Gastroesophageal sphincter (tissue), 4 donors: ENCODE measurements around the gene ZNF763. TPM values are rescaled to one million over a fixed set of nuclear protein-coding genes. Genes with fewer than 3 reads are reported as not detected.

Experiments
- ATAC-seq: fragments of 150-250 bp; one replicate; pipeline ENCODE4 v1.9.1; 2016; ENCODE audit warnings: mild to moderate bottlenecking, moderate library complexity
- H3K27ac ChIP-seq, 4 donors: fragments of 200-600 bp; sonication (generic) in 3 of 4; 1 replicate in 3 of 4; 2 replicates in 1 of 4; pipeline ENCODE4 v1.5.1; 2016 to 2019
- H3K27me3 ChIP-seq: fragments of 200-600 bp; sonication (generic); one replicate; pipeline ENCODE4 v1.5.1; 2019
- H3K36me3 ChIP-seq, 2 donors: fragments of 200-600 bp; sonication (generic); one replicate each; pipeline ENCODE4 v1.5.1; 2019; ENCODE audit warnings: control low read depth in 1 of 2
- H3K4me1 ChIP-seq, 3 donors: fragments of 200-600 bp; sonication (generic); 1 replicate in 2 of 3; 2 replicates in 1 of 3; pipeline ENCODE4 v1.5.1; 2016 to 2019; ENCODE audit warnings: control low read depth in 2 of 3
- H3K4me3 ChIP-seq, 2 donors: fragments of 200-600 bp; sonication (generic); one replicate each; pipeline ENCODE4 v1.5.1; 2019; ENCODE audit warnings: mild to moderate bottlenecking in 1 of 2, moderate library complexity in 1 of 2
- H3K9me3 ChIP-seq, 3 donors: fragments of 200-600 bp; sonication (generic); one replicate each; pipeline ENCODE4 v1.5.1; 2017 to 2019; ENCODE audit warnings: control low read depth in 2 of 3
- EP300 ChIP-seq: sonication (generic); formaldehyde crosslinking; IDR thresholded peaks from one replicate; pipeline ENCODE4 v1.6.1; 2017; ENCODE audit warnings: antibody characterized with exemption, mild to moderate bottlenecking
- POLR2A ChIP-seq, 2 donors: fragments of 450-650 bp; IDR thresholded peaks; one replicate each; pipeline ENCODE4 v1.6.1; 2017; ENCODE audit warnings: antibody characterized with exemption in 2 of 2, mild to moderate bottlenecking in 2 of 2, moderate library complexity in 1 of 2
- POLR2AphosphoS5 ChIP-seq: sonication (generic); formaldehyde crosslinking; IDR thresholded peaks from one replicate; pipeline ENCODE4 v1.6.1; 2017; ENCODE audit warnings: antibody characterized with exemption
- WGBS, 2 donors: methylation state at CpG; one replicate each; pipeline ENCODE4 v1.1.5; 2018; ENCODE audit warnings: low coverage in 1 of 2; 5-methylcytosine and 5-hydroxymethylcytosine counted together
- total RNA-seq, 4 donors: library from RNA; depleted of rRNA; stranded (reverse); fragments of >200 nt; gene quantifications; one replicate each; pipeline ENCODE4 v1.1.0, GENCODE V29; 2016
- TF ChIP-seq, protein P1 (sequence below), 4 experiments: fragments of 200-600 bp in 2 of 4; fragments of 450-650 bp in 2 of 4; sonication (generic) in 1 of 4; IDR thresholded peaks; one replicate each; pipeline ENCODE4 v1.5.1; 2017 to 2019; ENCODE audit warnings: antibody characterized with exemption in 4 of 4, mild to moderate bottlenecking in 2 of 4, moderate library complexity in 2 of 4

Gene ZNF763
- total RNA-seq, 4 donors from 2014 or later = 4.5 to 8.1 (median 5.1) TPM

DNA sequence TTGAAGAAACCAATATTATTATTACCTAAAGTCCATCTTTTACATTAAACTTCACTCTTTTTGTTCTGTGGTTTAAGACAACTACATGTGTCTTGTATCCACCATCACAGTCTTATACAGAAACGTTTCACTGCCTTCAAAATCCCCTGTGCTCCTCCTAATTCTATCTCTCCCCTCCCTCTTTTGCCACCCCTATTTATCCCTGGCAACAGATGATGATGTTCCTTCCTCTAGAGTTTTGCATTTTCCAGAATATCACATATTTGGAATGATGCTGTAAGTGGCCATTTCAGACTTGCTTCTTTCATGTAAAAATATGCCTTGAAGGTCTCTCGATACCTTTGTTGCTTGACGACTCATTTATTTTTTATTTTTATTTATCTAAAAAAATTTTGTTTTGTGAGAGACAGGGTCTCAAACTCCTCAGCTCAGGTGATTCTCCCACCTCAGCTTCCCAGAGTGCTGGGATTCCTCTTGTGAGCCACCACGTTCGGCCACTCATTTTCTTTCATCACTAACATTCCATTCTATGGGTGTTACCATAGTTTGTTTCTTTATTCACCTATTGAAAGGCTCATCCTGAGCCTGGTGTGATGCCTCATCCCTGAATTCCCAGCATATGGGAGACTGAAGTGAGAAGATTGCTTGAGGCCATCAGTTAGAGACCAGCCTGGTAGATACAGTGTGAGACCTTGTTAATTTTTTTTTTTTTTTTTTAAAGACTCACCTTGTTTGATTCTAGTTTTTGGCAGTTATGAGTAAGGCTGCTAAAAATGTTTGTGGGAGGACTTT, 8.4 kb downstream of the ZNF763 start:
- H3K27me3 ChIP-seq = no peaks in the 10 kb centered on the region
- no peak overlapping the region for H3K27ac ChIP-seq
- WGBS, 2 donors = 63 to 86% methylated on average over 3 to 5 of the region's 5 CpGs
- ATAC-seq = no peak
- peaks cover 0 to 16% (median 2%) of the 10 kb centered on the region in 3 donors for H3K9me3 ChIP-seq
- no peak overlapping the region for H3K4me3 ChIP-seq
- peaks cover 6 to 27% of the 10 kb centered on the region in 2 donors for H3K36me3 ChIP-seq
- TF ChIP-seq, protein P1, sequence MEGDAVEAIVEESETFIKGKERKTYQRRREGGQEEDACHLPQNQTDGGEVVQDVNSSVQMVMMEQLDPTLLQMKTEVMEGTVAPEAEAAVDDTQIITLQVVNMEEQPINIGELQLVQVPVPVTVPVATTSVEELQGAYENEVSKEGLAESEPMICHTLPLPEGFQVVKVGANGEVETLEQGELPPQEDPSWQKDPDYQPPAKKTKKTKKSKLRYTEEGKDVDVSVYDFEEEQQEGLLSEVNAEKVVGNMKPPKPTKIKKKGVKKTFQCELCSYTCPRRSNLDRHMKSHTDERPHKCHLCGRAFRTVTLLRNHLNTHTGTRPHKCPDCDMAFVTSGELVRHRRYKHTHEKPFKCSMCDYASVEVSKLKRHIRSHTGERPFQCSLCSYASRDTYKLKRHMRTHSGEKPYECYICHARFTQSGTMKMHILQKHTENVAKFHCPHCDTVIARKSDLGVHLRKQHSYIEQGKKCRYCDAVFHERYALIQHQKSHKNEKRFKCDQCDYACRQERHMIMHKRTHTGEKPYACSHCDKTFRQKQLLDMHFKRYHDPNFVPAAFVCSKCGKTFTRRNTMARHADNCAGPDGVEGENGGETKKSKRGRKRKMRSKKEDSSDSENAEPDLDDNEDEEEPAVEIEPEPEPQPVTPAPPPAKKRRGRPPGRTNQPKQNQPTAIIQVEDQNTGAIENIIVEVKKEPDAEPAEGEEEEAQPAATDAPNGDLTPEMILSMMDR (IDR thresholded peaks at IDR 0.05) = no peak
- TF ChIP-seq POLR2AphosphoS5 (no peak), POLR2A (IDR thresholded peaks at IDR 0.05) (no peak), EP300 (no peak)
- no peaks in the 10 kb centered on the region for H3K4me1 ChIP-seq

DNA sequence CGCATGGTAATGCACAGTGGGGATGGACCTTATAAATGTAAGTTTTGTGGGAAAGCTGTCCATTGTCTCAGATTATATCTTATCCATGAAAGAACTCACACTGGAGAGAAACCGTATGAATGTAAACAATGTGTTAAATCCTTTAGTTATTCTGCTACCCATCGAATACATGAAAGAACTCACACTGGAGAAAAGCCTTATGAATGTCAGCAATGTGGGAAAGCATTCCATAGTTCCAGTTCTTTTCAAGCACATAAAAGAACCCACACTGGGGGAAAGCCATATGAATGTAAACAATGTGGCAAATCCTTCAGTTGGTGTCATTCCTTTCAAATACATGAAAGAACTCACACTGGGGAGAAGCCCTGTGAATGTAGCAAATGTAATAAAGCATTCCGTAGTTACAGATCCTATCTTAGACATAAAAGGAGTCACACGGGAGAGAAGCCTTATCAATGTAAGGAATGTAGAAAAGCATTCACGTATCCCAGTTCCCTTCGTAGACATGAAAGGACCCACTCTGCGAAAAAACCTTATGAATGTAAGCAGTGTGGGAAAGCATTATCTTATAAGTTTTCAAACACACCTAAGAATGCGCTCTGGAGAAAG, 13.8 kb downstream of the ZNF763 start:
- H3K9me3 ChIP-seq = peaks cover 5 to 59% (median 6%) of the 10 kb centered on the region in 3 donors
- no peak for TF ChIP-seq POLR2A (IDR thresholded peaks at IDR 0.05)
- no peak for TF ChIP-seq EP300
- TF ChIP-seq POLR2AphosphoS5 = no peak
- no peak overlapping the region for H3K27ac ChIP-seq
- WGBS, 2 donors = 93 to 95% methylated on average over 9 of the region's 9 CpGs
- peaks cover 13 to 42% of the 10 kb centered on the region in 2 donors for H3K36me3 ChIP-seq
- H3K4me1 ChIP-seq = no peaks in the 10 kb centered on the region
- no peak overlapping the region for H3K4me3 ChIP-seq
- no peak for ATAC-seq
- H3K27me3 ChIP-seq = no peaks in the 10 kb centered on the region

DNA sequence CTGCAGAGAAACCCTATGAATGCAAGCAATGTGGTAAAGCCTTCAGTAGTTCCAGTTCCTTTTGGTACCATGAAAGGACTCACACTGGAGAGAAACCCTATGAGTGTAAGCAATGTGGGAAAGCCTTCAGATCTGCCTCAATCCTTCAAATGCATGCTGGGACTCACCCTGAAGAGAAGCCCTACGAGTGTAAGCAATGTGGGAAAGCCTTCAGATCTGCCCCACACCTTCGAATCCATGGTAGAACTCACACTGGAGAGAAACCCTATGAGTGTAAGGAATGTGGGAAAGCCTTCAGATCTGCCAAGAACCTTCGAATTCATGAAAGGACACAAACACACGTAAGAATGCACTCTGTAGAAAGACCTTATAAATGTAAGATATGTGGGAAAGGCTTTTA, 14.7 kb downstream of the ZNF763 start:
- Histone ChIP-seq H3K27ac (no peak overlapping the region), H3K4me3 (no peak overlapping the region), H3K4me1 (no peaks in the 10 kb centered on the region), H3K36me3 (peaks cover 13 to 42% of the 10 kb centered on the region in 2 donors), H3K9me3 (peaks cover 5 to 59% (median 6%) of the 10 kb centered on the region in 3 donors), H3K27me3 (no peaks in the 10 kb centered on the region)
- TF ChIP-seq, protein P1 (IDR thresholded peaks at IDR 0.05) = no peak
- no peak for TF ChIP-seq POLR2AphosphoS5
- TF ChIP-seq POLR2A (IDR thresholded peaks at IDR 0.05) = no peak
- no peak for TF ChIP-seq EP300
- 81 to 96% methylated on average over 3 to 4 of the region's 4 CpGs for WGBS, 2 donors
- no peak for ATAC-seq

DNA sequence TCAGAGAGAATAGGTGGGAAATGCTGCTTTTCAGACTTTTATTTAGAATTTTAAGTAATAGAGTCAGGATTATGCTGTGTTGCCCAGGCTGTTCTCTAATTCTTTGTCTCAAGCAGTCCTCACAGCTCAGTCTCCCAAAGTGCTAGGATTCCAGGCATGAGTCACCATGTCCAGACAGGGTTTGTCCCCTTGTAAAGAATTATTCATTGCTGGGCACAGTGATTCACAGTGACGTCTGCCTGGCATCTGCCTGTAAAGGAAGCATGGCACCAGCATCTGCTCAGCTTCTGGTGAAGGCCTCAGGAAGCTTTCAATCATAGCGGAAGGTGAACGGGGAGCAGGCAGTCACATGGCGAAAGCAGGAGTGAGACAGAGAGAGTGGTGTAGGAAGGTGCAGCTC, 17.7 kb downstream of the ZNF763 start:
- Histone ChIP-seq H3K27me3 (no peaks in the 10 kb centered on the region), H3K27ac (no peak overlapping the region), H3K4me3 (no peak overlapping the region), H3K4me1 (no peaks in the 10 kb centered on the region), H3K9me3 (peaks cover 4 to 50% (median 6%) of the 10 kb centered on the region in 3 donors), H3K36me3 (peaks cover 12 to 26% of the 10 kb centered on the region in 2 donors)
- TF ChIP-seq POLR2AphosphoS5 = no peak
- WGBS, 2 donors = no CpG with 5 or more reads among the region's 4 CpGs
- ATAC-seq = no peak

DNA sequence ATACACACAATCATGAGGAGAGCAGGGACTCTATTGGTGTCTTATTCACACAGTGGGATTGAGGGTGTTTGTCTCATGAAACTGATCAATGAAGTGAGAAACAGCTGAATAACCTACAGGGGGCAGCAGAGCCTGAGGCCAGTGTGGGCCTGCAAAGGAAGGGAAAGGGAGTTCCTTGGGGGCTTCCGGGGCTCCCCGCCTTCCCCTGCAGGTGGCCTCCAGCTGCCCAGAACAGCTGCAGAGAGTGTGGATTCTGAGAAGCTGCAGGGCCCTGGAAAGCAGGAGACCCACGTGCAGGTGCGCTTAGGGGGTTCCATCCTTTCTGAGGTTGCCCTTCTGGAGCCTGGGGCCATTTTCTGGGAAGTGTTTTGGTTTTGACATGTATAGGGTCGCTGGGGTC, 20.1 kb downstream of the ZNF763 start:
- Histone ChIP-seq H3K4me3 (no peak overlapping the region), H3K4me1 (peaks cover 0 to 15% (median 0%) of the 10 kb centered on the region in 3 donors), H3K36me3 (peaks cover 0 to 2% of the 10 kb centered on the region in 2 donors), H3K27ac (no peak overlapping the region), H3K9me3 (peaks cover 0 to 25% (median 3%) of the 10 kb centered on the region in 3 donors), H3K27me3 (no peaks in the 10 kb centered on the region)
- ATAC-seq = no peak
- TF ChIP-seq POLR2AphosphoS5 = no peak
- 7% methylated on average over 3 of the region's 5 CpGs; no CpG with 5 or more reads in 1 of the 2 donors for WGBS, 2 donors

DNA sequence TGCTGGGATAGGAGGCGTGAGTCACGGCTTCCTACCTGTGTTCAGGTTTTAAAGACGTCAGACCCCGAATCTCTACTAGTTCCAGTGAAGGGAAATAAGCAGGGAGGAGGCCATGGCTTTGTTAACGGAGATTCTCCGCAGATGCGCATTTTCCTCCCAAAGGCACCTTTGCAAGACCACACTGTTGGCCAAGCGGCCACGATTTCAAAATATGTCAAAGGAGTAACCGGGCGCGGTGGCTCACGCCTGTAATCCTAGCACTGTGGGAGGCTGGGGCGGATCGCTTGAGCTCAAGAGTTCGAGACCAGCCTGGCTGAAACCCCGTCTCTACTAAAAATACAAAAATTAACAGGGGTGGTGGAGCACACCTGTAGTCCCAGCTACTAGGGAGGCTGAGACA, 21.9 kb downstream of the ZNF763 start:
- ATAC-seq = no peak
- Histone ChIP-seq H3K36me3 (no peaks in the 10 kb centered on the region), H3K9me3 (peaks cover 0 to 7% (median 0%) of the 10 kb centered on the region in 3 donors), H3K4me1 (peaks cover 0 to 15% (median 0%) of the 10 kb centered on the region in 3 donors), H3K27ac (no peak overlapping the region), H3K4me3 (no peak overlapping the region), H3K27me3 (no peaks in the 10 kb centered on the region)
- TF ChIP-seq EP300 (no peak), POLR2AphosphoS5 (no peak), POLR2A (IDR thresholded peaks at IDR 0.05) (no peak)
- TF ChIP-seq, protein P1 (IDR thresholded peaks at IDR 0.05) = no peak
- 96 to 97% methylated on average over 12 to 15 of the region's 17 CpGs for WGBS, 2 donors
